ENCODE data around the gene FAM240B. TPM values are rescaled to one million over a fixed set of nuclear protein-coding genes. Genes with fewer than 3 reads are reported as not detected.
A peak's percentile ranks its signal among the peaks of the same experiment; 100 is the strongest.

FAM240B gene
- total RNA-seq, 1 donor from 2014 or later, result not detected

DNA sequence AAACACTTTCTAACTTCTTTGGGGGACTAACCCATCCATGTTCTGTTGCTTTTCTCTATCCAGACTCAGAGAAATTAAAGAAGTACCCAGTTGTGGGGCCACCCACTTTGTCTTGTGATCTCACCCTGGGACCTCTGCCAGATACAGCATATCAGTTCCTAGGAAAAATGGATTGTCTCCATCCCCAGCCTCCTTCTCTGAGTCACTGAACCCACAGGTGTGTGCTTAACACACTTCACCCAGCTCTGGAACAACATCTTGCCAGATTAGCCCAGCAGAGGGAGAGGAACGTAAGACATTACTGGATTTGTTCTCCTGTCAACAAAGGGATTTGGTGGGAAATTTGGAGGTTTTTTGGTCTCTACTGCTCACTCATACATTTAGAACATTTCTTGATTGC is 19.2 kb downstream of the FAM240B start:
- peak; percentile 81 for DNase-seq (ENCODE audit: low read depth)

DNA sequence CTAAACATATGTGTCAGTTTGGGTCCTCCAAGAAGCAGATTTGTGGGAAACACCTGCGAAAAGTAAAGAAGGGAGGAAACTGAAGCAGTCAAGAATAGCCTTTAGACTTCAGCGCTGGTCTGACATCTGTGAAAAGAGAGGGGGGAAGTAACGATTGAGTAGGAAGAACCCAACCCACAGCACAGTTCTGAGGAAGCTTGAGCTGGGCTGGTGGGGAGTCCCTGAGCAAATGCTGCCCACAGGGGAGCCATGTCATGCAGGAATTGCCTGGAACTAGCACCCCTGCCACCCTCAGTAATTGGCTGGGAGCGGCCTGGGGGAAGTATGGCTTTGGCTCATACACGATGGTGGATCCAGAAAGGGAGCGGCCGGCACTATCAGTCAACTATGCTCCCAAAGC is 20.6 kb downstream of the FAM240B start:
- no peak for DNase-seq (ENCODE audit: low read depth)

DNA sequence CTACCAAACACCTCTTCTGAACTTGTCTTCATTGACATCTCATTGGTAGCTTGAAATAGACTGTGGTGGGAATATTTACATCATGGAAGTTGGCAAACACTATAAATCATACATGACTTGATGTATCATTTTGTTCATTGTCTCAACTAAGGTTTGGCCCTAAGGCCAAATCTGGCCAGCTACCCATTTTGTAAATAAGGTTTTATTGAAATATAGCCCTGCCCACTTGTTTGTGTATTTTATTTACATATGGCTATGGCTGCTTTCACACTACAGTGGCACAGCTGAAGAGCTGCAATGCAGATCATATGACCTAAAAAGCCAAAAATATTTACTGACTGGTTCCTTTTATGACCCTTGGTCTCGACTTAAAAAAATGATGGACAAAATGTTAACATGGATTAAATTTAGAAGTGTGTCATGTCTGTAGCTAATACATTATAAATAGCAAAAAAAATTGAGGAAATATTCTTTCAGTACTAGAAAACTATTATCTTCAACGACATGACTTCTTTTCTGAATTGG is 22.1 kb downstream of the FAM240B start:
- peak; percentile 58 for DNase-seq (ENCODE audit: low read depth)

DNA sequence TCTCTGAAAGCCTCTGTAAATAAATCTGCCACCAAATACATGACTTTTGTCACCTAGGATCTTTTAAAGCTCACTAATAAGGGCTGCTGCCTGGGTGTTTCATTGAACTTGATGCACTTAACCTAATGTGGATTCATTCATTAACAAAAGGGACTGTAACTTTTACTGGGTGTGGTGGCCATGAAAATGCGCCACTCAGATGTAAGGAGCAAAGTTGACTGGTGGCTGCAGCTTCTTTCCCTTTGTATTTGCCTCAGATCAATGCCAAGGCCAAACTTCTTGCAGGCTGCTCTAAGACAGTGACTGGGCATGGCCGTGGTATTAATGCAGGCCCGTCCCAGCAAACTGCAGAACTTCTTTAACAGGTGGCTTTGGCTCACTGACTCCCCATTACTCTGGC is 22.9 kb downstream of the FAM240B start:
- no peak for DNase-seq (ENCODE audit: low read depth)

DNA sequence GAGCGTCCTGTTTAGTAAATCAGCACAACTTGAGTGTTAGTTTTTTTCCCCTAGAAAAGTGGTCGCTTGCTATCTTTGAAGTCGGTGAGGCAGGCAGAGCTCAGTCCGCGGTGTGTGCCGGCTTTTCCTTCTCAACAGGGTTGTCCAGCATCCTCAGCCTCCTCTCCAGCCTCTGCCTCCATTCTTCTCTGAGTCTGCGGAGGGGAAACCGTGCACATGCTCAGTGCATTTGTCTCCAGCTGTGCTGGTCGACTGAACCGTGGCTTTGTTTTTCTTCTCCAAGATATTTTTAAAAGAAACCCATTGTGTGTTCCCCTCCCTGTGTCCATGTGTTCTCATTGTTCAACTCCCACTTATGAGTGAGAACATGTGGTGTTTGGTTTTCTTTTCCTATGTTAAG is 25.3 kb downstream of the FAM240B start:
- no peak for DNase-seq (ENCODE audit: low read depth)

DNA sequence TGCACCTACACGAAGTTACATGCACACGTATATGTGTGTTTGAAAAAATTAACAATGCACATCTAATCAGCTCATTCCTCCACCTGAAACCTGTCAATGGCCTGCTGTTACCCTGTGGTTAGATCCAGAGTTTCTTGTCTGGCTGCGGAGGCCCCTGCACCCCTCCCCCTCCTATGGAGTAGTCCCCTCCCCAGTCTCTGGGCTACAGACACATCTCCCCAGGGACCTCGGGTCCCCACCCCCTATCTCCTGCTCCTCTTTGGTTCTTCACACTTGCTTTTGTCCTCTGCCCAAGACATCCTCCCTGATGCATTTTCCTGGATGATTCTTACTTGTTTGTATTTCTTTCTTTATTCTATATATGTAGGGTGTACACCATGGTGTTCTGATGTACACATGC is 27.2 kb downstream of the FAM240B start:
- no peak for DNase-seq (ENCODE audit: low read depth)

DNA sequence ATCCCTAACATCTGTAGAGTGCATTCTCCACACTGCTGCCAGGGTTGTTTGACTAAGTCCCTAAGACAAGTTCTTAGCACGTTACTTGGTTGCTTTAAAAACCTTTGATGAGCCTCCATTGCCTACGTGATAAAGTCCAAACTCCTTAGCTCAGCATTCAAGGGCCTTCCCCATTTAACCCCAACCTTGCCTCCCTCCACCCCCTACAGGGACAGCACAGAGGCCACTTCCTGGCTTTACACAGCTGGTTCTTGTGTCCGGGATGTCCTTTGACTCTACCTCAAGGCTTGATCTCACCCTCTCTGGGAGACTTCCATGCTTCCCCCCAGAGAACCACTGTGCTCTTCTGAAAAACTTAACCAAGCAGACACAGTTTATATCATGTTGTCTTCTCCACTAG is 29.4 kb downstream of the FAM240B start:
- no peak for DNase-seq (ENCODE audit: low read depth)

DNA sequence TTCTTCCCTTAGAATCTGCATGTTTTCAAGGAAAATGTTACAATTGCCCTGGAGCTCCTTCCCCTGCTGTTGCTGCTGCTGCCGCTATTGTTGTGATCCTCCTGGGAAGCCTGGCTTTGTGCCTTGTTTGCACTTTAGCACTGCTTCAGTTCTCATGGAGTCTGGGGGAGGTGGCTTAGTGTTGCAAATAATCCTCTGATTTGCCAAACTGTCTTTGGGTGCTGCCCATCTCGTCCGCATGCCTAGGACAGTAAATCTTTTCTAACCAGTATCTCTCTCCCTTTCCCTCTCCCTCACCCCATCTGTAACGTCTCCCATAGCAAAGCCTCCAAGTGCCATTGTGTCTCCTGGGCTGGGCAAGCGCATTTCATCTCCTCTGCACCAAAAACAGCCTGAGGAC is 30.3 kb downstream of the FAM240B start:
- peak; percentile 72 for DNase-seq (ENCODE audit: low read depth)

DNA sequence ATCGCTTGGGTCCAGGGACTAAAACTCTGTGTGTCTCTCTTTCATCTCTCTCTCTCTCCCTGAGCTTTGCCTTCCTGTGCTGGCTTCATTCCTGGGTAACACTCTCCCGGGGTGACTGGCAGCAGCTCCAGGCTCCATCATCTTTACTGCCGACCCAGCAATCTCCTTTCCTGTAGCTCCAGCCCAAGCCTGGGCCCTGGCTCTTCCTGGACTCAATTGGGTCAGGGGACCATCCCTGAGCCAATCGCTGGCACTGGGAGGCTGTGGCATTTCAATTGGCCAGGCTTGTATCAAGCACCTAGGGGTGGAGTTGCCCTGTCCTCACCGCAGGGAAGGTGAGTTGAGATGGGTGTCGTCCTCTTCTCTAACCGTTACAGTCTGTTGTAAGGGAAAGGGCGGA is 31.9 kb downstream of the FAM240B start:
- DNase-seq (ENCODE audit: low read depth), result no peak

DNA sequence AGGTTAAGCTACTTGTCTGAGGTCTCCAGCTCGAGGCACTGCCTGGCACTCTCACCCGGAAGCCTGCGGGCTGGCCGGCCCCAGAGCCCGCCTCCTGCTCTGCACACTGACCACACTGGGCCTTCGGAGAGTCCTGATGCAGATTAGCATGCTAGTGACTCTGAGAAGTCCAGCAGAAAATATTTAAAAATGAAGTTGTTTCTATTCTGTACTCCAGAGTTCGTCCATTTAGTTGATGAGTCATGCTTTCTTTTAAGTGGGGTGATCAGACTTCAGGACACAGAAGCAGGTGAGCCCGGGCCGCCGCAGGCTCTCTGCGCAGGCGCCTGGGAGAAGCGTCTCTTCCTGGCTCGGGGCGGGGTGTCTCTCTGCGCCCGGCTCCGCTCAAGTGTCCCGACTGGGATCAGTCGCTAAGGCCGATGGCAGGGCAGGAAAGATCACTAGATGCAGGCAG is 32.5 kb downstream of the FAM240B start:
- no peak for DNase-seq (ENCODE audit: low read depth)

DNA sequence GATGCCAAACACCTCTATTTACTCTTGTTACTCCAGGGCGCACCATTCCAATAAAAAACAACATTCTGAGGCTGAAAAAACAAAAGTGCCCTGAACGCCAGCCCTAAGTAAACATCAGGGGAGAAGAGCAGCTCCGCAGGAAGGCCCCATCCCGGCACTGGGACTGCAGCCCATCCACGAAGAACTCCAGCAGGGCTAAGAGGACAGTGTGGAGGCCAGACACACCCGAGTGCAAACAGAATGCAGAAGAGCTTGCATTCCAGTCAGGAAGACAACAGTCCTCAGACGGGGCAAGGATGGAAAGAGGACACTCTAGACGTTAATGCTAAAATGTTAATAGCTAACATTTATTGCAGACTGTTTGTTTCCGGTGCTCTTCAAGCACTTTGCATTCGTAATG is 33.0 kb downstream of the FAM240B start:
- no peak for DNase-seq (ENCODE audit: low read depth)

DNA sequence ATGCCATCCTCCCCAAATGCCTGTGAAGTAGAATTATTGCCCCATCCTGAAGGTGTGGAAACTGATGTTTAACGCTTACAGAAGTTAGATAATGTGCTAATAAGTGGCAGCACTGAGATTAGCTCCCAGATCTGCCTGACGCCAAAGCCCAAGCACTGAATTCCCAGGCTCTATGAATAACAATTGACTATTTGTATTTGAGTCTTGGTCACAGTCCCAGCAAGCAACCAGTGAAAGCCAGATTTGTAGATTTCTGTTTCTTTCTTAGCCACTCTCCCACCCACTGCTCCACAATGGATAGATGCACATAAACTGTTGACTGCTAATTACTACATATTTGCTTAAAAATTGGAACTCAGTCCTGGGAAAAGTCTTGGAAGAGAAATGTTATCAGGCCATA is 34.4 kb downstream of the FAM240B start:
- DNase-seq (ENCODE audit: low read depth), result no peak

DNA sequence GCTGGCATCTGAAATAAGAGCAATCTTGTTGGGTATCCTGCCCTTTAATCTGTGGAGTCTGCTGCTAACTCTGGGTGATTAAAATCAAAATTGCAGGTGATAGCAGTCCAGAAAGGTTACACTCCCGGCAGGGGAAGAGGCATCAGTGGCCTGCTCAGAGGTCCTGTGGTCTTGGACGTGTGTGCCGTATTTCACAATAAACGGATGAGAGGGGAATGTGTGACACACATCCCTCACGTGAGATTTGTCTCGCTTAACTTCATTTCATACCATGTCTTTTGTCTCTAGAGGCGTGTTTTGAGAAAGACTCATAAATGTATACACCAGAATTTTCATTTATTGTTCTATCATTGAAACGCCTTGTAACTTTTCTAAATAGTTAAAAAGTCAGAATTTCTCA is 36.6 kb downstream of the FAM240B start:
- DNase-seq (ENCODE audit: low read depth), result no peak

DNA sequence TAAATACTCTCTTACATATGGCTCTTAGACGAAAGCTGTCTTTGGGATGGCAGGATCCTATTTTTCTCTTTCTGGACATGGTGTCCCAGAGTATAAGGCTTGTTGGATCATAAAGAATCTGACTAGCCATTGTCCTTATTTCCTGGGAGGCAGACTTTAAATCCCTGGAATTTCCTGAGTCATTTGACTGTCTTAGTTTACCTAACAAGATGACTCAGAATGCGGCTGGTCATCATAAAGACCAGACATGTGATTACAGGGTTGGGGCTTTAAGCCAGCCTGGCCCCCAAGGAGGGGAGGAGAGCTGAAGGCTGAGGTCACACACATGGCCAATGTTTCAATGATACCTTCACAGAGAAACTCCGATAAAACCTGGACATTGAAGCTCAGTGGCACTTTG is 37.2 kb downstream of the FAM240B start:
- DNase-seq (ENCODE audit: low read depth), result peak; percentile 72

DNA sequence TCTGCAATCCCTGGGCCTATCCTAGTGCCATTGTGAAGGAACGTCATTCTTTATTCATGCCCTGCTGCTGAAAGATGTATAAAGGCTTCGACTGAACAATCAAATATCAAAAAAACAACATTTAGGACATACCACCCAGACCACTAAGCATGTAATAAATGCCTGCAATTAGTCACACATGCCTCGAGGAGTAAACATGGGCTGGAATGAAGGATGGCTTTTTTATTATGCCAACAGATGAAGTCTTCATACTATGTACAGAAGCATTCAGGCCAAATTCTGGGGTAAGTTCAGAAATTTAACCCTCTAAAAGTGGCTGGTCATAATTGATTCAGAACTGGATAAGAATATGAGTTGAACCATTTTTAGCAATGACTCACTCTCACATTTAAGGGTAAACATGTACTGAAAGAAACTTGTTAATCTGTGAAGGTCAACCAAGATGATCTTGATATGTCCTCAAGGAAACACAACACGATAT is 38.1 kb downstream of the FAM240B start:
- peak; percentile 49 for DNase-seq (ENCODE audit: low read depth)

DNA sequence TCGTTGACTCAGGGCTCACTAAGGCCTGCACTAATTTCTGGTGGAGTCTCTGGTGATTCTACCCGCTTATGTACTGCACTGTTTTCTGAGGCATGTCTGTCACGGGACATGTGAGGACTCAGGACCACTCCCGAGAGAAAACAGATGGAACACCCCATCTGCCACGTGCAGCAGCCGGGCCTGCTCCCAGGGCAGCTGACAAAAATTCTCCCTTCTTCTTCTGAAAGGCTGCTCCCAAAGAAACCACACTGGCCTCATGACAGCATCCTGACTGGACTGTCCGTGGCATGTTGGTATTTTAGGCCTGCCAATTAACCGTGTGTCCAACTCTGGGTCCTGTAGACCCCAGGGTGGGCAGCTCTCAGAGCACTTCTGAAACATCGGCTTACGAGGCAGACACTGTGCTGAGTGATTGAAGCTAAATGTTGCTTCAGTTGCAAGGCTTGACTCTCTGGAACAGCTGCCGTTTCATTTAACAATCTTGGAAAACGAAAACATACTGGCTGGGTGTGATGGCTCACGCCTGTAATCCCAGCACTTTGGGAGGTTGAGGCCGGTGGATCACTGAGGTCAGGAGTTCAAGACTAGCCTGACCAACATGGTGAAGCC is 39.0 kb downstream of the FAM240B start:
- DNase-seq (ENCODE audit: low read depth), result peak; percentile 98

DNA sequence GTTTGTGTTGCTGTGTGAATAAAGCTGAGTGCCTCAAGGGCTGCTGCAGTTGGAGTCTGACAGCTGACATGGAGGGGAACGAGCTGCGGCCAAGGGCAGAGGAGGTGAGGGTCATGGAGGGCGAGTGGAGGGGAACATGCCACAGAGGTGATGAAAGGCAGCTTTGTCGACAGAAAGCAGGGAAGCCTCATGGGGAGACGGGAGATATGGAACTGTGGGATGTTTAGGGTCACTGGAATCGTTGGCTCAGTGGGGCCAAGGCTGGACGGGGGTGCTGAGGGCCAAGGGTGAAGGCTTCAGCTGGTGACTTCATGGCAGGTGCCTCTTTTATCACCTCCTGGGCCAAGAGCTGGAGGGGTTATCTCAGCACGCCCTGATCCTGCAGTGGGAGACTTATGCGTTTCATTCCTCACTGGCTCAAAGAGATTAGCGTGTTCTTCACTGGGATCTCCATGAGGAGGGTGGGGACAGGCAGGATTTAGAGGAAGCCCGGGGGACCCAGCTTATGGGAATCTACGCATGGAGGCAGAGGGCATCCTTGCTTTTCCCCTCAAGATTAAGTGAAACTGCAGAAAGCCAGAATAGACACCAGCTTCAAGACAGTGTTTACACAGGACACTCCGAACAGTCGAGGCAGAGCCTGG is 42.2 kb downstream of the FAM240B start:
- DNase-seq (ENCODE audit: low read depth), result peak; percentile 47

DNA sequence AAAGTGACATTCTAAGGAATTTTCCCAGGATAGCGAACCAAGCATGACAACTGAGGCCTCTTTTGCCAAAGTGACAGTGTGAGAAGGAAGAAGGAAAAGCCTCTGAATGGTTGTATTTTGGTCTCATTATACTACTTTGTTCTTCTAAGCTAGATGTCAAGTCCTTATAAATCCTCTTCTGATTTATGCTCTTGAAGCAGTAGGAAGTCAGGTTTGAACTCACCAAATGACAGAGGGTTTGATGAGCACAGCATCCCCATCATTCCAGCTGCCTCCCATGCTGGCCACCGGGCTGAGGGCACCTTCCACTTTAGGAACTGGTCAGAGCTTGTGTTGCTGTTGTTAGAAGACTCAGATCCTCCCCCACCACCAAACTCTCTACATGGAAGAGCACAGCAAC is 44.1 kb downstream of the FAM240B start:
- DNase-seq (ENCODE audit: low read depth), result no peak

DNA sequence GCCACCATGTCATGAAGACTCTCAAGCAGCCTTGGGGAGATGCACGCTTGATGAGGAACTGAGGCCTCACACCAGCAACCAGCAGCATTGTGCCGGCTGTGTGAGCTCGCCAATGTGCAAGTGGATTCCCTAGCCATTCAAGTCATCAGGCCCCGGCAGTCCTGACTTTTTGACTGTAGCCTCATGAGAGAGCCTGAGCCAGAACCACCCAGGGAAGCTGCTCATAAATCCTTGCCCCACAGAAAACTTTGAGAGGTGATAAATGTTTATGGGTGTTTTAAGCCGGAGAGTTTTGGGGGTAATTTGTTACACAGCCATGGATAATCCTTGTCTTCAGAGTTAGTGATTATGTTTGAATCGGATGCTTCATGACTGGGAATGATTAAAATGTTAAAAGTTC is 44.7 kb downstream of the FAM240B start:
- no peak for DNase-seq (ENCODE audit: low read depth)

DNA sequence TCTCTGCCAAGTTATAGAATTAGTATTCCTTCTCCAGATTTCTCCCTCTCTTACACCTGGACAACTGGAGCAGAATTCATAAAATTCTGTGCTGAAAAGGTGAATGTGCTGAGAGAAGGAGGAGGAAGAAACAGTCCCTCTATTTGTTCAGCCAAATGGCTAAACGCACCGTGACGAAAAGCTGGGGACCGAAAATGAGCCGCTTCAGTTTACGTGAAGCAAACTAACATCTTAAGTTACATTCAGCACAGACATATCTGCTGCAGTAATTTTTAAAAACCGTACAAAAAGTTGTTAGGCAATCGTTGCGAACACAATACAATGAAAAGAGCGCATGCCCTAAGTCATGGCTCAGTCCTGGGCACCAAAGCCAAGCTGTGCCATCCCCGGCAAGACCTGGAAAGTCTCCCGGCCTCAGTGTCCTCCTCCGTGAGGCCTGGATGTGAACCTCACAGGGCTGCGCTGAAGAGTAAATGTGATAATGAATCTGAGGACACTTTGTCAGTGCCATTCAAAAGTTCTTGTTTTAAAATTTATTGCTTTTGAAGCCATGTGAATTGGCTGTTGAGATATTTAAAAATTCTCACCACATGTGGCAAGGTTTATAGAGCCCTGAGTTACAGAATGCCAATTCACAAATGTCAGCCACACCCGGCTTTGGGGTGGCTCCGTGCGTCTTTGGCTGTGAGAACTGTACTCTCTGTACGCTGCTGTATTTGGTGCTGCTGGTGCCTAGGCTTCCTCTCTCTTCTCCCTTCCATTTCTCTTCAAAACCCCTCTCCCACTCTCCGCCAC is 46.3 kb downstream of the FAM240B start:
- no peak for DNase-seq (ENCODE audit: low read depth)

DNA sequence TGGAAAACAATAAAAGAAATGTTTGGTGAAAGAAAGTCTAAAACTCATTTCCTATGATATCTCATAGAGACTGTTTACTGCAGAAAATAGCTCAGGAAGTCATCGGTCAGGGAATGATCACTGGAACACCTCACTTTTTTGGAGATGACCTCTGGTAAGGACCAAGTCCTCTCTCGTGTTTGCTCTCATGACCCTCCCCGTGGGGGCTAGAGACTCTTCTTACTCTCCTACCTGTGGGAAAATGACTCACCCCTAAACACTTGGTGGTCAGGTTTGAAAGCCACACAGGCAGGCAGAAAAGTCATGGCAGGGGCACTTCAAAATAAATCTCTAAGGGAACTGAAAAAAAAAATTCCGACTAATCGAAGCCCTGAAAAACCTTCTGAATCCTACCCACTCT is 48.2 kb downstream of the FAM240B start:
- DNase-seq (ENCODE audit: low read depth), result peak; percentile 58

DNA sequence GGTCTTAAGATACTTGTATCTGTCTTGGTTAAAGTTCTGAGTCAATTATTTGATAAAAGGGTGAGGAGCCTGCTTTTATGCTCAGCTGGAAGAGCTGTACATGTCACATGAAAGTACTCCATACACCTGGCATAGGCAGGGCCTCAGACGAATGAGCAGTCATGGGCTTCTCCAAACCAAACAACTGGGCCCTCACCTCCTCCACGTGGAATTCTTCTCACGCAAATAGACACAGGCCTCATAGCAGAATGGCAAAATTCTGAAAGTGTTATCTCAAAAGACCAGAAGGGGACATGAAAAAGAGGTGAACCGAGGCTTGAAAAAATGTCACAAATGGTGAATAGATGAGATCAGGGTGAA is 48.6 kb downstream of the FAM240B start:
- peak; percentile 26 for DNase-seq (ENCODE audit: low read depth)

All from myocyte (in vitro differentiated cells).